ENCODE results near the gene NCKAP5L. TPM values are rescaled to one million over a fixed set of nuclear protein-coding genes. Genes with fewer than 3 reads are reported as not detected.

Gene NCKAP5L
- total and polyA plus RNA-seq, 2 of the 8 experiments (the other 6 are each of a cell fraction or from before 2014, with no cell fraction given) = 9.4 to 27.9 TPM

DNA sequence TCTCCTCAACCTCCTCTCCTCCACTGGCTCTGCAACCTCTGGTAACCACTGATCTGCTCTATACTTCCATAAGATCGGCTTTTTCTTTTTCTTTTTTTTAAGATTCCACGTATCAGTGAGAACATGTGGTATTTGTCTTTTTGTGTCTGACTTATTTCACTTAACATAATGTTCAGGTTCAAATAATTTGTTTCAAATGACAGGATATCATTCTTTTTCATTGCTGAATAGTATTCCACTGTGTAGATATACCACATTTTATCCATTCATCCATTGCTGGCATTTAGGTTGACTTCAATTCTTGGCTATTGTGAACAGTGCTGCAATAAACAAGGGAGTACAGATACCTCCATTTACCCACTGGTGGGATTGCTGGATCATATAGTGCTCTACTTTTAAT lies 40.5 kb downstream of the NCKAP5L start:
- Histone ChIP-seq H4K20me1 (replicated peaks in 1 of 2; ENCODE audit: control insufficient read depth in 1 of 2, insufficient read depth in 2 of 2, low read length in 2 of 2) (no peaks in the 10 kb centered on the region), H2BK20ac (ENCODE audit: low read length) (no peak overlapping the region), H2BK12ac (ENCODE audit: low read depth, low read length) (no peak overlapping the region), H2AFZ (ENCODE audit: low read length) (no peak overlapping the region), H3K18ac (ENCODE audit: extremely low read depth, low read length) (no peak overlapping the region), H3K9me3 (ENCODE audit: insufficient read depth in 2 of 2, low read depth in 1 of 2, low read length in 1 of 2) (no peaks in the 10 kb centered on the region), H2AK5ac (ENCODE audit: low read depth, low read length) (no peak overlapping the region), H4K91ac (replicated peaks; ENCODE audit: insufficient read length, low read length) (no peak overlapping the region), H3K79me1 (ENCODE audit: low read depth, low read length) (no peaks in the 10 kb centered on the region), H4K5ac (ENCODE audit: insufficient read length, low read depth, low read length) (no peak overlapping the region), H3K4ac (replicated peaks; ENCODE audit: insufficient read length, low read depth, low read length) (no peak overlapping the region), H3K27me3 (replicated peaks in 1 of 4; ENCODE audit: control insufficient read depth in 3 of 4, extremely low read depth in 1 of 4, insufficient read depth in 3 of 4, low read length in 3 of 4) (no peaks in the 10 kb centered on the region), H2BK5ac (ENCODE audit: low read depth, low read length) (no peak overlapping the region), H4K8ac (ENCODE audit: extremely low read depth, insufficient read depth, low read length) (no peak overlapping the region), H3K27ac (ENCODE audit: low read depth, low read length) (no peak overlapping the region), H3K23me2 (ENCODE audit: low read depth, low read length) (no peaks in the 10 kb centered on the region), H3K14ac (ENCODE audit: insufficient read length) (no peak overlapping the region), H3K23ac (ENCODE audit: insufficient read length) (no peak overlapping the region), H3K9ac (replicated peaks in 1 of 4; ENCODE audit: extremely low read depth in 1 of 4, low read depth in 3 of 4, low read length in 3 of 4) (no peak overlapping the region), H3K56ac (replicated peaks; ENCODE audit: insufficient read length, low read depth, low read length) (no peak overlapping the region), H3K36me3 (ENCODE audit: control insufficient read depth in 2 of 4, insufficient read depth in 4 of 4, low read length in 3 of 4) (peaks cover 0 to 7% (median 2%) of the 10 kb centered on the region in 4 experiments; a peak in 3 of 8 replicates), H3K4me2 (ENCODE audit: insufficient read depth in 1 of 2, low read depth in 2 of 2, low read length in 2 of 2) (no peak overlapping the region), H3K79me2 (ENCODE audit: control insufficient read depth in 1 of 2, insufficient read depth in 2 of 2, low read length in 2 of 2) (no peaks in the 10 kb centered on the region), H2BK120ac (replicated peaks; ENCODE audit: low read depth, low read length) (no peak overlapping the region), H3K4me3 (ENCODE audit: extremely low read depth in 1 of 4, insufficient read depth in 2 of 4, low read depth in 3 of 4, low read length in 4 of 4) (no peak overlapping the region), H2BK15ac (ENCODE audit: low read length) (no peak overlapping the region), H3K4me1 (replicated peaks in 1 of 4; ENCODE audit: control insufficient read depth in 3 of 4, insufficient read depth in 4 of 4, low read length in 3 of 4) (peaks cover 0 to 4% (median 0%) of the 10 kb centered on the region in 4 experiments; a peak in 2 of 7 replicates)
- CTCF ChIA-PET (ENCODE audit: partially characterized antibody) = no interaction called here
- POLR2A ChIA-PET (ENCODE audit: partially characterized antibody) = interaction anchor here (0.7 to 1.5 kb wide), 5 partner anchors 12 to 73 kb away, joined by 3 to 8 read pairs (median 3); no protein-coding TSS in a partner anchor
- FAIRE-seq (no peak), DNase-seq (ENCODE audit: low read depth in 1 of 2, low spot score in 2 of 2) (no peak)
- no peak for TF ChIP-seq EGR1 (IDR thresholded peaks at IDR 0.05; ENCODE audit: borderline replicate concordance, low read depth, low read length)
- TF ChIP-seq, protein P1, sequence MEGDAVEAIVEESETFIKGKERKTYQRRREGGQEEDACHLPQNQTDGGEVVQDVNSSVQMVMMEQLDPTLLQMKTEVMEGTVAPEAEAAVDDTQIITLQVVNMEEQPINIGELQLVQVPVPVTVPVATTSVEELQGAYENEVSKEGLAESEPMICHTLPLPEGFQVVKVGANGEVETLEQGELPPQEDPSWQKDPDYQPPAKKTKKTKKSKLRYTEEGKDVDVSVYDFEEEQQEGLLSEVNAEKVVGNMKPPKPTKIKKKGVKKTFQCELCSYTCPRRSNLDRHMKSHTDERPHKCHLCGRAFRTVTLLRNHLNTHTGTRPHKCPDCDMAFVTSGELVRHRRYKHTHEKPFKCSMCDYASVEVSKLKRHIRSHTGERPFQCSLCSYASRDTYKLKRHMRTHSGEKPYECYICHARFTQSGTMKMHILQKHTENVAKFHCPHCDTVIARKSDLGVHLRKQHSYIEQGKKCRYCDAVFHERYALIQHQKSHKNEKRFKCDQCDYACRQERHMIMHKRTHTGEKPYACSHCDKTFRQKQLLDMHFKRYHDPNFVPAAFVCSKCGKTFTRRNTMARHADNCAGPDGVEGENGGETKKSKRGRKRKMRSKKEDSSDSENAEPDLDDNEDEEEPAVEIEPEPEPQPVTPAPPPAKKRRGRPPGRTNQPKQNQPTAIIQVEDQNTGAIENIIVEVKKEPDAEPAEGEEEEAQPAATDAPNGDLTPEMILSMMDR (IDR thresholded peaks at IDR 0.05; ENCODE audit: control extremely low read depth in 1 of 3, insufficient read depth in 1 of 3, low read depth in 1 of 3, low read length in 3 of 3) = no peak
- TF ChIP-seq YY1 (IDR thresholded peaks at IDR 0.05; ENCODE audit: low read depth, low read length) = no peak
- TF ChIP-seq KDM1A (IDR thresholded peaks at IDR 0.05; ENCODE audit: borderline replicate concordance, low read length) = peak; percentile 86; the same call in 1 of the 2 replicates
- WGBS, 2 experiments (ENCODE audit: extremely low coverage in 1 of 2, insufficient coverage in 1 of 2, insufficient read length in 1 of 2, insufficient replicate concordance in 2 of 2, low coverage in 1 of 2, low lambda C conversion rate in 2 of 2, missing lambda C conversion rate in 1 of 2) = 90% methylated on average over 2 of the region's 2 CpGs; no CpG with 5 or more reads in 1 of the 2 experiments

Measured in H1 (cell line).